ENCODE data around the gene PLEKHM2.

PLEKHM2 gene

DNA sequence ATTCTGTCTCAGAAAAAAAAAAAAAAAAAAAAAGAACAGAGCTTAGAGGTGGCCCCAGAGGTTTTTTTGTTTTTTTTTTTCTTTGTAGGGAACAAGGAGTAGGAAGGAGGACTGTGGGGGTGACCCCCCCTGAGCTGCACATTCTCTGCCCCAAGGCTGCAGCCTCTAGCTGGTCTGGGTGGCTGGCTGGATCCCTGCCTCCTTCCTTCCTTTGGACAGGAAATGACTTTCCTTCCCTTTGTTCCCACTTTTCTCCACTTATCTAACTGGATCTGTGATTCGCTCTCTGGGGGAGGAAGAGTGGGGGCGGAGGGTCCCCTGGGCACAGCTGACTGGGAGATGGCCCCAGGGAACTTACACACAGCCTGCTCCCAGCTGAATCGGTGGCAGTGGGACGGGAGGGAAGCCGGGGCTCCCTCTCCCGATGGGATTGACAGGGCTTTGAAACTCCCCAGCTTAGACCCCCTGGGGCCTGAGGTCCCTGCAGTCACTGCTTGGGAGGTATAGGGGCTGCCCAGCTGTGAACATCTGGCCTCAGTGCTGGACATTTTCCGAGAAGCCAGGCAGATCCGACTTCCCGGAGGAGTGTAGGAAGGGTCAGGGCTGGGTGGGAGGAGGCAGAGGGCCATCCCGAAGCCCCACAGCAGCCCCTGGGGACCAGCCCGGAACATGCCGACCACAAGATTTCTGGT lies 76.5 kb downstream of the PLEKHM2 start:
- peak; percentile 81 for DNase-seq (ENCODE audit: low spot score)

DNA sequence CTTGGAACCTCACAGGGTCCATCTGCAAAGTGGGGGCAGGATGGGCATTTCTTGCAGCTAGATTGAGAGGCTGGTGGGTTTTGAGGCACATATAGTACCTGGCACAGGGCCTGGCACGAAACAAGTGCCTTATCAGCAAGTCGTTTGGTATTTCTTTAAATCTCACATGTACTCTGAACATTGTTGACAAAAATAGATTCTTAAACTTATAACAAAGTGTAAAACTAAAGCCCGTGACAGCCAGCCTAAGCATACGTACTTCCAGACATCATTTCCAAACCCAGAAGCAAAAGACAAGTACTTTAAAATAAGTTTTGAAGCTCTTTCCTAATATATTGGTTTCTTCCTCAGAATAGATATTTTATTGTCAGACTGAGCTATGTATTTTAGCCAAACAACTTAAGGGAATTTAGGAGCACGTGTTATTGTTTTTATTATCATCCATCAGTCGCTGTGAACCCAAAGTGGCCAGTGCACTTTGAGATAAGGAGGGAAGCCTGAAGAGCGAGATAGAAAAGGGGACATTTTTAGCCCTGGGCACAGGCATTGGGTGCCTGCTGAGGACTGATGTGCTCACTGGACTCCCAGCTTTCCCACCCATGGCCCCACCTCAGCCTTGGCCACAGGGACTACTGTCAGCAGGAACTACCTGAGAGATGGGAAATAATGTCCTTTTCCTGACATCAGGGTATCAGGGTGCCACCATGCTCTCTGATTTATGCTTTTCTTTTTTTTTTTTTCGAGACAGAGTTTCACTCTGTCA lies 77.4 kb downstream of the PLEKHM2 start:
- no peak for DNase-seq (ENCODE audit: low spot score)

DNA sequence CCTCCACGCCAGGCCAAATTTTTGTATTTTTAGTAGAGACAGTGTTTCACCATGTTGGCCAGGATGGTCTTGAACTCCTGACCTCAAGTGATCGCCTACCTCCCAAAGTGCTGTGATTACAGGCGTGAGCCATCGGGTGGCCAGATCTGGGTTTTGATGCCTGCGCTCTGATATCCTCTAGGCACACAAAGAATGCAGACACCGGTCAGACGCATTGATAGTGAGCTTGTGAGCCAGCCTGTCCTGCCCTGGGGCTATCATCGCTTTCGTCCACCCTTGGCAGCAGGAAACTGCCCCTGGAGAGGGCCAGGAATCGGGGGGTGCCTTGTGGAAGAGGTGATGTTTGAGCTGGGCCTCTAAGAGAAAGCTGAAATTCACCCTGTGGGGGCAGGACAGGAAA lies 78.4 kb downstream of the PLEKHM2 start:
- DNase-seq (ENCODE audit: low spot score): no peak

DNA sequence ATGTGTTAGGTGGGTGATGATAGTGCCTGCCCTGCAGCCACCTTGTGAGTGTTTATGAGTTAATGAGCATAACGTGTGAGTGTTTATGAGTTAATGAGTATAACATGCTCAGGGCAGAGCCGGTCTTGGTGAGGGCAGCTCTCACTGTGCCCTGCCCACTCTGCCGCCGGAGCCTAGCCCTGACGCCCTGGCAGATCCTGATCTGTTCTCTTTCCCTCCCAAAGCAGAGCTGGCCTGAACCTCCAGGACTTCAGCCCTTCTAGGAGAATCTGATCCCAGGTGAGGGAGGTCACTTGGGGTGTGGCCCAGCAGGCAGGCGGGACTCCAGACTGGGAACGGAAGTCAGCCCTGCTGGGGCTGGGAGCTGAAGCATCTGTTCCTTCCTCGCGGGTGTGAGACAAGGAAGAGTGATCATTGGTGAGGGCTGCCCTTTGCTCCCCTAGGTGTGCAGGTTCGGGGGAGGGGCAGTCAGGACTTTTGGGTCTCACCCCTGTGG lies 80.2 kb downstream of the PLEKHM2 start:
- DNase-seq (ENCODE audit: low spot score): no peak

DNA sequence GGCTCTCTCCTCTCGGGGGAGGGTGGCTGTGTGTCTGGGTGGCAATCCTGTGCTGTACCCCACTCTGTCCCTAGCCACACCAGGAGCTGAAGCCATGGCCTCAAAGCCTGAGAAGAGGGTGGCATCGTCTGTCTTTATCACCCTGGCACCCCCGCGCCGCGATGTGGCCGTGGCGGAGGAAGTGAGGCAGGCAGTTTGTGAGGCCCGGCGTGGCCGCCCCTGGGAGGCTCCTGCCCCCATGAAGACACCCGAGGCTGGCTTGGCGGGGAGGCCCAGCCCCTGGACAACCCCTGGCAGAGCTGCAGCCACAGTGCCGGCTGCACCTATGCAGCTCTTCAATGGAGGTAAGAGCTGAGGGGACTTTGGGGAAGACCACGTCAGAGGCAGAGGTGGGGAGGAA lies 80.8 kb downstream of the PLEKHM2 start:
- no peak for DNase-seq (ENCODE audit: low spot score)

DNA sequence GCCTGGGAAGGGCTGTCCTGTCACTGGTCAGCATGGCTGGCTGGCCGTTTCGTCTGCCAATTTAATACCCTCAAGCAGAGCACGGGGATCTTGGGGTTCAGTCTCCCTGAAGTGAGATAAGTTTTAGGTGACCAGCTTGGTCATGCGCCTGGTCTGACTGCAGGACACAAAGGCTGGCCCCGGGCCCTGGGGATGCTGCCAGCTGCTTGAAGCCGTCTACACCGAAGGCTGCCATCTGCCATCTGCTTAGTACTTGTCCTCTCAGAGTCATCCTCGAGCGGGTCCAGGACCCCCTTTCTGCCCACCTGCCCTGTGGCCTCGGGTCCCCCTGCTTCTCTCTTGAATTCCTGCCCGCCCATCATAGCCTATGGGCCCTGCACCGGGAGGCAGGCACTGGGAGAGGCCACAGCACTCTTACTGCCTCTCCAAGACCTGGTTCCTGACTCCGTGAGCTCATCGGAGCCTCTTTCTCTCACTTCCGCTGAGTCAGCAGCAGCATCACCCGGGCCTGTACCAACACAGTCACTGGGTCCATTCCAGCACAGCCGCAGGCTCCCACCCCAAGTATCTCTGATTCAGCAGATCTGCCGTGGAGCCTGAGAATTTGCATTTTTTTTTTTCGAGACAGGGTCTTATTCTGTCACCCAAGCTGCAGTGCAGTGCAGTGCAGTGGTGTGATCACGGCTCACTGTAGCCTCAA lies 81.5 kb downstream of the PLEKHM2 start:
- peak; percentile 62 for DNase-seq (ENCODE audit: low spot score)

DNA sequence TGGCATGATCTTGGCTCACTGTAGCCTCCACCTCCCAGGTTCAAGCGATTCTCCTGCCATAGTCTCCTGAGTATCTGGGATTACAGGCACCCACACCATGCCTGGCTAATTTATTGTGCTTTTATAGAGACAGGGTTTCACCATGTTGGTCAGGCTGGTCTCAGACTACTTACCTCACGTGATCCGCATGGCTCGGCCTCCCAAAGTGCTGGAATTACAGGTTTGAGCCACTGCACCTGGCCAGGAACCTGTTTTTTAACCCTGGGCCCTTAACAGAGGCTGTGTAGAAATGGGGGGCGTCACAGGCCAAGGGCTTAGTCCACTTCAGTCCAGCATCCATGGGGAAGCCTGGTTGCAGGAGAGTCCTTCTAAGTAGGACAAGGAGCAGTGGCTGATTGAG lies 83.8 kb downstream of the PLEKHM2 start:
- no peak for DNase-seq (ENCODE audit: low spot score)

DNA sequence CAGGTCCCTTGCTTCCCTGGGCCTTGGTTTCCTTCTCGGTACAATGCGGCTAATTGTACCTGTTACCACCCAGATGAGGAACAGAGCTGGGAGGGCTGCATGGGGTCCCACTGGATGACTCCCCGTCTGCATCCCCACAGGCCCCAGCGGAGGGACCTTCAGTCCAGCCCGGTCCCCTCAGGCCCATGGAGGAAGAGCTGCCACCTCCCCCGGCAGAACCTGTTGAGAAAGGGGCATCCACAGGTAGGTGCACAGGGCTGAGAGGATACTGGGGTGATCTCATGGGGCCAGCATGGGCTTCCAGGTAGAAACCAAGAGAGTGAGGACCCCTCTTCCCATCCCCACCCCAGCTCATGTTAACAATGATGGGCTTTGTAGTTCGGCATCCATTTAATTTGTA lies 84.3 kb downstream of the PLEKHM2 start:
- DNase-seq (ENCODE audit: low spot score): no peak

DNA sequence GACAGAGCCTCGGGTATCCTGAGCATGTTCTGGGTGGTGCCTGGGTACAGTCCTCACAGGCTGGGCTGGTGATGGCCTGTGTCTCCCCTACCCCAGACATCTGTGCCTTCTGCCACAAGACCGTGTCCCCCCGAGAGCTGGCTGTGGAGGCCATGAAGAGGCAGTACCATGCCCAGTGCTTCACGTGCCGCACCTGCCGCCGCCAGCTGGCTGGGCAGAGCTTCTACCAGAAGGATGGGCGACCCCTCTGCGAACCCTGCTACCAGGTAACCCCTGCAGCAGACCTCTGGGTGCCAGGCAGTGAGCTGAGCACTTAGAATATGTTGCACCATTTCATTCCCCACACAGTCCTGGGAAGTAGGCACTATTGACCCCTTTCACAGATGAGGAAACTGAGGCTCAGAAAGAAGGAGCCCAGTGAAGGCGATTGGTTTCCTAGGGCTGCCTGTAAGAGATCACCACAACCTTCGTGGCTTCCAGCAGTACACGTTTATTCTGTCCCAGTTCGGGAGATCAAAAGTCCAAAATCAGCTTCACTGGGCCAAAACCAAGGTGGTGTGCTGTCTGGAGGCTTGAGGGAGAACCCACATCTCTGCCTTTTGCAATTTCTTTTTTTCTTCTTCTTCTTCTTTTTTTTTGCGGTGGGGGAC lies 86.3 kb downstream of the PLEKHM2 start:
- DNase-seq (ENCODE audit: low spot score): no peak

DNA sequence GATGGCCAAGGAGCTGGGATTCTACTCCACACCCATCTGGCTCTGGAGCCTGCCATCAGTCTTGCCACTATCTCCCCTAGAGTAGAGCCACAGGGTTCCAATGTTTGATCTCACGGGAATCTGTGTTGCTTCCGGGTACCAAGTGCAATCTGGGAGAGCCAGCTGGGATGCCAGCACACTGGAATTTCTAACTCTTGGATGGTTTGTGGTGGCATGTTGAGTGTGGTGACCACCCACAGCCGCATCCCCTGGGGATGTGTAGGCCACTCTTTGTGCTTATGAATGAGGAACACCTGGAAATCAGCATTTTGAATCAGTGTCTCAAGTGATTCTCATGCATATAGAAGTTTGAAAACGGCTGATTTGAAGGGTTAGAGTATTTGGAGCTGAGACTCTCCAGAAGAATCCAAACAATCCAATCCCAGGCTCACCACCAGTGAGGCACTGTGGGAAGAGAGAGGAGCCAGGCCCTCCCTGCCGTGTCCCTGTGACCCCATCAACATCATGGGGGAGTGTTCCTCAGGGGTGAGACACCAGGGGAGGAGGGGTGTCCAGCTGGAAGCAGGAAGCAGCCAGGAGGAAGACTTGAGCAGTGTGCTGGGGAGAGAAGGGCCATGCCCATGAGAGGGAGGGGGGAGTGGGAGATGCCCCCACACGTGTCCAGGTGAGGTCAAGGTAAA lies 87.9 kb downstream of the PLEKHM2 start:
- no peak for DNase-seq (ENCODE audit: low spot score)

DNA sequence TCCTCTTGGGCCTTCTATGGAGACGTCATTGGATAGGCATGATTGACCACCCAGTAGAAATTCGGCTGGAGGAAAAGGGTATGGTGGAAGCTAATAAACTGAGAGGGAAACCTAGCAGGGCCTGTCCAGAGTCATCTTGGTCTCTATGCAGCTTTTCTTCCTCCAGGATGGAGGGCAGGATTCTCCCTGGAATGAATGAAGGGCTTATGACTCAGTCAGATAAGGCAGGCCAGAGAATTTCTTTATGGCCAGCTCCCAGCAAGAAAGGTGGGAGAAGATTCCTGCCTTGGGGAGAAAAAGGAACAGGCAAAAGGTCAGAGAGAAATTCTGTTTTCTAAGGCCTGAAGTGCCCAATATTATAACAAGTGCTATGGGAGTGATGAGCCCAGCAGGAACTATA lies 91.6 kb downstream of the PLEKHM2 start:
- DNase-seq (ENCODE audit: low spot score): no peak

DNA sequence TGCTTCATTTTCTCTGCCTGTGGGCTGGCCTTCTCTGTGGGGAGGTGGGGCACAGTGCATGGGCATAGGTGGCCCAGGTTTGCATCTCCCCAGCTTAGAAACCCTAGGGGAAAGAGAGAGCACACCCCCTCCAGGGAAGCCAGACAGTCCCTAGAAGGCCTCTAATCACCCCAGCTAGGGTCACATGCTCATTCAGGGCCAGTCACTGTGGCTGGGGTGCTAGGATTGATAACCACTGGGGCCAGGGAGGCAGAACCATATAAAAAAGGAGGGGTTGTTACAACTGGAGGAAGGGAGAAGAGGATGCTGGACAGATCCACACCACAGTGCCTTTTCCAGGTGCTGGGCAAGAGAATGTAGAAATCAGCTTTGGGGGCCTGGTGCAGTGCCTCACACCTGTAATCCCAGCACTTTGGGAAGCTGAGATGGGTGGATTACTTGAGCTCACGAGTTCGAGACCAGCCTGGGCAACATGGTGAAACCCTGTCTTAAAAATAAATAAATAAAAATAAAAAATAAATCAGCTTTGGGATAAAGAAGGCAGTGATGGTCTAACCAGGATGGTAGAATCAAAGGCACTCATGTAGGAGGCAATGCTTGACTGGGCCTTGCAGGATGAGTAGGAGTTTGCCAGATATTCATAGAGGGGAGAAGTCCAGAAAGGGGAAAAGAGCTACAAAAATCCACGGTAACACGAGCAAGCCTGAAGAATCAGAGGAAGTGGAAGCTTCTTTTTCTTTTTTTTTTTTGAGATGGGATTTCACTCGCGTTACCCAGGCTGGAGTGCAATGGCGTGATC lies 94.0 kb downstream of the PLEKHM2 start:
- no peak for DNase-seq (ENCODE audit: low spot score)

All from AG08395 (cell line).